ENCODE data around the gene HSP90B1. TPM values are rescaled to one million over a fixed set of nuclear protein-coding genes. Genes with fewer than 3 reads are reported as not detected.

The HSP90B1 gene
- total RNA-seq, 1 experiment from 2014 or later = 864 TPM

- no peak for TF ChIP-seq CTCF (IDR thresholded peaks at IDR 0.05)
- TF ChIP-seq CREB1 (CRISPR knock-in tag; IDR thresholded peaks at IDR 0.05) = no peak
- peak; percentile 96 for TF ChIP-seq MAX (CRISPR knock-in tag; IDR thresholded peaks at IDR 0.05)
- no peak for TF ChIP-seq NFATC4 (CRISPR knock-in tag; IDR thresholded peaks at IDR 0.05)
- TF ChIP-seq JAZF1 (CRISPR knock-in tag; IDR thresholded peaks at IDR 0.05) = no peak
- no peak for TF ChIP-seq ZNF396 (CRISPR knock-in tag; IDR thresholded peaks at IDR 0.05; ENCODE audit: borderline replicate concordance)
- no peak; the same call in 1 of the 2 replicates for TF ChIP-seq HMGA2 (CRISPR knock-in tag; IDR thresholded peaks at IDR 0.05)
- TF ChIP-seq ZNF416 (CRISPR knock-in tag; IDR thresholded peaks at IDR 0.05) = peak; percentile 64; the same call in 1 of the 2 replicates
- TF ChIP-seq ZNF263 (CRISPR knock-in tag; IDR thresholded peaks at IDR 0.05; ENCODE audit: low read depth) = peak; percentile 58; the same call in 1 of the 2 replicates
- peak; percentile 10; the same call in 1 of the 2 replicates for TF ChIP-seq NFE2L1 (CRISPR knock-in tag; IDR thresholded peaks at IDR 0.05)
- TF ChIP-seq, protein P1, sequence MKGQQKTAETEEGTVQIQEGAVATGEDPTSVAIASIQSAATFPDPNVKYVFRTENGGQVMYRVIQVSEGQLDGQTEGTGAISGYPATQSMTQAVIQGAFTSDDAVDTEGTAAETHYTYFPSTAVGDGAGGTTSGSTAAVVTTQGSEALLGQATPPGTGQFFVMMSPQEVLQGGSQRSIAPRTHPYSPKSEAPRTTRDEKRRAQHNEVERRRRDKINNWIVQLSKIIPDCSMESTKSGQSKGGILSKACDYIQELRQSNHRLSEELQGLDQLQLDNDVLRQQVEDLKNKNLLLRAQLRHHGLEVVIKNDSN (CRISPR knock-in tag; IDR thresholded peaks at IDR 0.05) = peak; percentile 99
- TF ChIP-seq, protein P2, sequence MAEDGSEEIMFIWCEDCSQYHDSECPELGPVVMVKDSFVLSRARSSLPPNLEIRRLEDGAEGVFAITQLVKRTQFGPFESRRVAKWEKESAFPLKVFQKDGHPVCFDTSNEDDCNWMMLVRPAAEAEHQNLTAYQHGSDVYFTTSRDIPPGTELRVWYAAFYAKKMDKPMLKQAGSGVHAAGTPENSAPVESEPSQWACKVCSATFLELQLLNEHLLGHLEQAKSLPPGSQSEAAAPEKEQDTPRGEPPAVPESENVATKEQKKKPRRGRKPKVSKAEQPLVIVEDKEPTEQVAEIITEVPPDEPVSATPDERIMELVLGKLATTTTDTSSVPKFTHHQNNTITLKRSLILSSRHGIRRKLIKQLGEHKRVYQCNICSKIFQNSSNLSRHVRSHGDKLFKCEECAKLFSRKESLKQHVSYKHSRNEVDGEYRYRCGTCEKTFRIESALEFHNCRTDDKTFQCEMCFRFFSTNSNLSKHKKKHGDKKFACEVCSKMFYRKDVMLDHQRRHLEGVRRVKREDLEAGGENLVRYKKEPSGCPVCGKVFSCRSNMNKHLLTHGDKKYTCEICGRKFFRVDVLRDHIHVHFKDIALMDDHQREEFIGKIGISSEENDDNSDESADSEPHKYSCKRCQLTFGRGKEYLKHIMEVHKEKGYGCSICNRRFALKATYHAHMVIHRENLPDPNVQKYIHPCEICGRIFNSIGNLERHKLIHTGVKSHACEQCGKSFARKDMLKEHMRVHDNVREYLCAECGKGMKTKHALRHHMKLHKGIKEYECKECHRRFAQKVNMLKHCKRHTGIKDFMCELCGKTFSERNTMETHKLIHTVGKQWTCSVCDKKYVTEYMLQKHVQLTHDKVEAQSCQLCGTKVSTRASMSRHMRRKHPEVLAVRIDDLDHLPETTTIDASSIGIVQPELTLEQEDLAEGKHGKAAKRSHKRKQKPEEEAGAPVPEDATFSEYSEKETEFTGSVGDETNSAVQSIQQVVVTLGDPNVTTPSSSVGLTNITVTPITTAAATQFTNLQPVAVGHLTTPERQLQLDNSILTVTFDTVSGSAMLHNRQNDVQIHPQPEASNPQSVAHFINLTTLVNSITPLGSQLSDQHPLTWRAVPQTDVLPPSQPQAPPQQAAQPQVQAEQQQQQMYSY (CRISPR knock-in tag; IDR thresholded peaks at IDR 0.05) = no peak
- TF ChIP-seq E2F5 (CRISPR knock-in tag; IDR thresholded peaks at IDR 0.05) = peak; percentile 74; the same call in 1 of the 2 replicates
- no peak for TF ChIP-seq TCF7 (CRISPR knock-in tag; IDR thresholded peaks at IDR 0.05; ENCODE audit: low read depth)
- no peak for TF ChIP-seq ZNF121 (CRISPR knock-in tag; IDR thresholded peaks at IDR 0.05)
Measured at GRCh38 chr12:103965590-103966504, 35.6 kb downstream of the HSP90B1 start, which contains the start of gene TDG (continued).

GRCh38 chr12:103966736-103967135, 36.5 kb downstream of the HSP90B1 start:
- H3K36me3 Mint-ChIP-seq = peaks cover 10% of the 10 kb centered on the region; the same call in 1 of the 2 replicates
- peak overlapping the region; percentile 96 for H3K27ac Mint-ChIP-seq
- H3K27me3 Mint-ChIP-seq (ENCODE audit: low read depth) = no peaks in the 10 kb centered on the region
- no peaks in the 10 kb centered on the region for H3K9me3 Mint-ChIP-seq
- no peak for DNase-seq (ENCODE audit: low spot score)
- no peak for TF ChIP-seq ZNF512 (CRISPR knock-in tag; IDR thresholded peaks at IDR 0.05; ENCODE audit: borderline replicate concordance)
- no peak for TF ChIP-seq OVOL2 (CRISPR knock-in tag; IDR thresholded peaks at IDR 0.05; ENCODE audit: borderline replicate concordance)
- peak overlapping the region; percentile 96 for H3K4me3 Mint-ChIP-seq
- peaks cover 42% of the 10 kb centered on the region for H3K4me1 Mint-ChIP-seq
- CTCF ChIA-PET = interaction anchor here (0.6 to 2.4 kb wide), 4 partner anchors 31 to 172 kb away, joined by 3 to 9 read pairs (median 4); no protein-coding TSS in a partner anchor
- no peak for ATAC-seq
- POLR2A ChIA-PET = interaction anchor here (0.7 to 2.1 kb wide), 4 partner anchors 12 to 344 kb away, joined by 3 to 57 read pairs (median 4); a partner anchor contains a TSS
